AG04450 (cell line): ENCODE data around the gene CHRND. TPM values are rescaled to one million over a fixed set of nuclear protein-coding genes. Genes with fewer than 3 reads are reported as not detected.
"Not testable (repeated sequence)": the region's sequence is repeated elsewhere in the genome, so short reads cannot be mapped to it uniquely, and the experiment has no call there.

Experiments
- CTCF ChIA-PET: fragments of 300-600, 350-600 bp; formaldehyde crosslinking; extraction: SDS; loops from one replicate; lab custom pipeline; 2022; ENCODE audit warnings: antibody characterized with exemption, inconsistent platforms; lab: Charles Lee
- POLR2A ChIA-PET: fragments of 350-600 bp; formaldehyde crosslinking; extraction: SDS; loops from one replicate; lab custom pipeline; 2021; ENCODE audit warnings: antibody characterized with exemption, inconsistent platforms; lab: Yijun Ruan, JAX
- DNase-seq: peaks from one replicate; pipeline ENCODE4 v3.0.0-alpha.2; 2011; ENCODE audit warnings: low read depth, low spot score
- H3K27ac ChIP-seq: one replicate; pipeline ENCODE4 v1.5.1; 2012; ENCODE audit warnings: low read depth, low read length, control low read depth
- H3K27me3 ChIP-seq: one replicate; pipeline ENCODE4 v1.6.0; 2012; ENCODE audit warnings: low read length; ENCODE audit not compliant: control insufficient read depth, insufficient read depth
- H3K4me3 ChIP-seq: 2 replicates; pipeline ENCODE4 v1.5.1; 2011; ENCODE audit warnings: mild to moderate bottlenecking, low read depth, low read length, control low read depth
- H3K9me3 ChIP-seq: 2 replicates; pipeline ENCODE4 v1.5.1; 2012; ENCODE audit warnings: low read length; ENCODE audit not compliant: control insufficient read depth, insufficient read depth
- polyA plus RNA-seq: library from polyadenylated mRNA; depleted of rRNA; stranded (reverse); fragments of >200 nt; gene quantifications from 2 replicates; pipeline ENCODE4 v1.2.3, GENCODE V29; 2011
- TF ChIP-seq, protein P1 (sequence below): IDR thresholded peaks from 2 replicates; pipeline ENCODE4 v1.5.1; 2011; ENCODE audit warnings: low read depth, low read length, control low read depth, inconsistent platforms

The CHRND gene
- polyA plus RNA-seq, 1 experiment = not detected

DNA sequence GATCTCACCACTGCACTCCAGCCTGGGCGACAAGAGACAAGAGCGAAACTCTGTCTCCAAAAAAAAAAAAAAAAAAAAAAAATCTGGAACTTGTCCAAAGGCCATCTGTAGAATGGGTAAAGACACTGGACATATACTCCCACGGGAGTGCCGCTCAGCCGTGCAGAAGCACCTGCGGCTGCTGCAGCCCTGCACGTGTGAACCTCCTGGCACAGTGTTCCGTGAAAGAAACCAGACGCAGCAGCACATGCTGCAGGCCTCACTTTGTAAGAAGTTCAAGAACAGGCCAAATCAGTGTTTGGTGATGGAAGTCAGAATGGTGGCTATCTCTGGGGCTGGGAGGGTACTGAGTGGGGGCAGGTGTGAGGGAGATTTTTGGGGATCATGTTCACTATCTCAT, 6.5 kb downstream of the CHRND start:
- H3K27me3 ChIP-seq = peaks cover 8% of the 10 kb centered on the region
- H3K4me3 ChIP-seq = no peak overlapping the region
- ChIA-PET CTCF (no interaction called here), POLR2A (no interaction called here)
- H3K27ac ChIP-seq = no peak overlapping the region
- DNase-seq = no peak
- peaks cover 8% of the 10 kb centered on the region for H3K9me3 ChIP-seq
- TF ChIP-seq, protein P1, sequence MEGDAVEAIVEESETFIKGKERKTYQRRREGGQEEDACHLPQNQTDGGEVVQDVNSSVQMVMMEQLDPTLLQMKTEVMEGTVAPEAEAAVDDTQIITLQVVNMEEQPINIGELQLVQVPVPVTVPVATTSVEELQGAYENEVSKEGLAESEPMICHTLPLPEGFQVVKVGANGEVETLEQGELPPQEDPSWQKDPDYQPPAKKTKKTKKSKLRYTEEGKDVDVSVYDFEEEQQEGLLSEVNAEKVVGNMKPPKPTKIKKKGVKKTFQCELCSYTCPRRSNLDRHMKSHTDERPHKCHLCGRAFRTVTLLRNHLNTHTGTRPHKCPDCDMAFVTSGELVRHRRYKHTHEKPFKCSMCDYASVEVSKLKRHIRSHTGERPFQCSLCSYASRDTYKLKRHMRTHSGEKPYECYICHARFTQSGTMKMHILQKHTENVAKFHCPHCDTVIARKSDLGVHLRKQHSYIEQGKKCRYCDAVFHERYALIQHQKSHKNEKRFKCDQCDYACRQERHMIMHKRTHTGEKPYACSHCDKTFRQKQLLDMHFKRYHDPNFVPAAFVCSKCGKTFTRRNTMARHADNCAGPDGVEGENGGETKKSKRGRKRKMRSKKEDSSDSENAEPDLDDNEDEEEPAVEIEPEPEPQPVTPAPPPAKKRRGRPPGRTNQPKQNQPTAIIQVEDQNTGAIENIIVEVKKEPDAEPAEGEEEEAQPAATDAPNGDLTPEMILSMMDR = no peak

DNA sequence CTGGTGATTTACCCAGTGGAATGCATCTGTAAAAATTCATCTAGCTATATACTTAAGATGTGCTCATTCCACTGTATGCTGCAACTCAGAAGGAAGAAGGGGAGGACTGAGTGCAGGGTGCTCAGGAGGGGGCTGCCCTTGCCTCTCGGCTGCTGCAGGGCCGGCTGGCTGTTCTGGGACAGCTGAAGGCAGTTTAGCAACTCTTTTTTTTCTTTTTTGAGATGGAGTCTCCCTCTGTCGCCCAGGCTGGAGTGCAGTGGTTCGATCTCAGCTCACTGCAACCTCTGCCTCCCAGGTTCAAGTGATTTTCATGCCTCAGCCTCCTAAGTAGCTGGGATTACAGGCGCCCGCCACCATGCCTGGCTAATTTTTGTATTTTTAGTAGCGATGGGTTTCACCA, 6.9 kb downstream of the CHRND start:
- DNase-seq, H3K9me3 ChIP-seq, CTCF ChIA-PET, H3K27ac ChIP-seq, POLR2A ChIA-PET, H3K4me3 ChIP-seq: not testable (repeated sequence)
- H3K27me3 ChIP-seq = peaks cover 11% of the 10 kb centered on the region

DNA sequence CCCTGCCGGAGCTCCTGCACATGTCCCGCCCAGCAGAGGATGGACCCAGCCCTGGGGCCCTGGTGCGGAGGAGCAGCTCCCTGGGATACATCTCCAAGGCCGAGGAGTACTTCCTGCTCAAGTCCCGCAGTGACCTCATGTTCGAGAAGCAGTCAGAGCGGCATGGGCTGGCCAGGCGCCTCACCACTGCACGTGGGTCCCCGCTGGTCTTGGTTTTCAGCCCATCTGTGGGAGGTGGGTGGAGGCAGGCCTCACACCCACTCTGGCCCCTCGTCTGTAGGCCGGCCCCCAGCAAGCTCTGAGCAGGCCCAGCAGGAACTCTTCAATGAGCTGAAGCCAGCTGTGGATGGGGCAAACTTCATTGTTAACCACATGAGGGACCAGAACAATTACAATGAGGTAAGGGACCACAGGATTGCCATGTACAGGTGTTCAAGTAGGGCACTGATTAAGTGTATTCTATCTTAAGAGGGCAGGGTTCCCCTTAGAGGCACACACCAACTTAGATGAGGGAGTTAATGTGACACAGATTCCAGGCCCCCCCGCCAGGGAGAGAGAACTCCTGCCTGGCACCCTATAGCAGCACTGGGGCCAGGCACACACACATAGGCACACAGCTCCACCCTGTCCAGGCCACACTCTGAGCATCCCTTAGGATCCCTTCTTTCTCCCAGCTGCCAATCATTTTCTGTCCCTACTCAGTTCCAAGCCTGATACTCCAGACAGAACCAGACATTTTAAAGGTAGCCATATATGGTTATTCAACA, 8.2 kb downstream of the CHRND start:
- H3K4me3 ChIP-seq = no peak overlapping the region
- POLR2A ChIA-PET = no interaction called here
- no peak for DNase-seq

DNA sequence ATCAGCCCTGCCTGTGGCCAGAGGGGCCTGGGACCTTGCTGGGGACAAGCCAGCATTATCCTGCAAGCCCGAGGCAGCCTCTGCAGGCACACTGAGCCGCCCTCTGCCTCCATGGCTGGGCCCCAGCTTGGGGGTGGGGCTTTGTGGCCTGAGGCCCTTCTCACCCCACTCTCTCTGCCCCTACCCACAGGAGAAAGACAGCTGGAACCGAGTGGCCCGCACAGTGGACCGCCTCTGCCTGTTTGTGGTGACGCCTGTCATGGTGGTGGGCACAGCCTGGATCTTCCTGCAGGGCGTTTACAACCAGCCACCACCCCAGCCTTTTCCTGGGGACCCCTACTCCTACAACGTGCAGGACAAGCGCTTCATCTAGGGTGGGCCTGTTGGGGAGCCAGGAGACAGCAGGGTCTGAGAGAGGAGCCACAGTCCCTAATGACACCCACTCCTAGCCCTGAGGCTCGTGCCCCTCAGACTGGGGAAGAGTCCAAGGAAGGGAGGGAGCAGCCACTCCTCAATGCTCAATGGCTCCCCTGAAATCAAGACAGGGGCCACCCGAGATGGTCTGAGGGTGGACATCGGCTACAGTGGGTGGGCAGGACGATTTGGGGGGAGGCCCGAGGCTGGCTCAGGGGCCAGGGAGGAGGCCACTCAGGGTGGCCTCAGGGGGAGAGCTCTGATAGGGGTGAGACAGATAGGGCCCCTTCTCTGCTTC, 9.1 kb downstream of the CHRND start:
- Histone ChIP-seq H3K9me3 (peaks cover 8% of the 10 kb centered on the region), H3K4me3 (no peak overlapping the region), H3K27me3 (peaks cover 11% of the 10 kb centered on the region), H3K27ac (no peak overlapping the region)
- TF ChIP-seq, protein P1 = no peak
- DNase-seq = no peak
- ChIA-PET POLR2A (no interaction called here), CTCF (no interaction called here)

More for the DNA sequence above, 8.2 kb downstream of the CHRND start:
- Histone ChIP-seq H3K9me3 (peaks cover 8% of the 10 kb centered on the region), H3K27ac (no peak overlapping the region), H3K27me3 (peaks cover 7% of the 10 kb centered on the region)
- CTCF ChIA-PET = no interaction called here
- TF ChIP-seq, protein P1 = no peak

DNA sequence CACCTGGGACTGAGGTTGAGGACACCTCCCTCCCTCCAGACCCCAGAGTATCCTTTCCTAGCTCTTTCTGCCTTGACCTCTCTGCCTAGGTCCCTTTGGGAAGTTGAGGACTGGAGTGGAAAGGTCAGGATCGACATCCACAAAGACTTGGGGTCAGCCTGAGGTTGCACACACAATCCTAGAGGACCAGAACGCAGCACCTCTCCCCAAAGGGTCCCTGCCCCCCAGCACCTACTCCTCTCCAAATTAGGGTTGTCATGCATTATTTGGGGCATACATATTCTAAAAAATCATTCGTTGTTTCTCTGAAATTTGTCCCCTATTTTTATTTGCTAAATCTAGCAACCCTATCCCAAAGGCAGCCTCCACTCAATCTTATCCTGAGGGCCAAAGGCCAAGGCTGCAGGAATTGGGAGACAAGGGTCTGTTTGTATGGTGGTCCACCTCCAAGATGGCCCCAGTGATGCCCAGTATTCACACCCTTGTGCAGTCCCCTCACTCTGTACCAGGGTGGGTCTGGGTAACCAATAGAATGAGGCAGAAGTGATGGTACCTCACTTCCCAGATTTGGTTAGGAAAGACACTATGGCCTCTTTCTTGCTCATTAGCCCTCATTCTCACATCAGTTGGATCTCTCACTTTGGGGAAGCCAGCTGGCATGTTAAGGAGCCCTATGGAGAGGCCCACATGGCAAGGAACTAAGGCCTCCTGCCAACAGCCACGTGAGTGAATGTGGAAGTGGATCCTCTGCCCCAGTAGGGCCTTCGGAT, 10.0 kb downstream of the CHRND start:
- H3K4me3 ChIP-seq = no peak overlapping the region
- TF ChIP-seq, protein P1 = no peak
- H3K27ac ChIP-seq = no peak overlapping the region
- peaks cover 8% of the 10 kb centered on the region for H3K9me3 ChIP-seq
- no peak for DNase-seq
- H3K27me3 ChIP-seq = peaks cover 13% of the 10 kb centered on the region
- CTCF ChIA-PET = no interaction called here
- POLR2A ChIA-PET = no interaction called here
